IMR-90 (cell line): ENCODE results near the gene MMAB. TPM values are rescaled to one million over a fixed set of nuclear protein-coding genes. Genes with fewer than 3 reads are reported as not detected.

Experiments used
- ATAC-seq: fragments of 200-7000 bp; cut with Tn5 transposase; 2 replicates; pipeline ENCODE4 v1.9.1; 2020; ENCODE audit warnings: low read depth, mild to moderate bottlenecking, moderate library complexity
- BruUV-seq: library from RNA; stranded (reverse); fragments of 400-500 nt; replicated peaks from 2 replicates; lab custom pipeline; 2021; lab: Mats Ljungman, UMichigan
- CTCF ChIA-PET: fragments of 300-600 bp; formaldehyde crosslinking; extraction: SDS; loops from one replicate; lab custom pipeline; 2021; ENCODE audit warnings: antibody characterized with exemption; lab: Yijun Ruan, JAX
- POLR2A ChIA-PET: fragments of 300-600 bp; sonication (Branson Sonifier 250); formaldehyde crosslinking; loops from one replicate; lab custom pipeline; 2022; ENCODE audit warnings: antibody characterized with exemption; ENCODE audit not compliant: unreplicated experiment; lab: Charles Lee
- DNase-seq: peaks from one replicate; pipeline ENCODE4 v3.0.0; 2013
- H2AFZ ChIP-seq: replicated peaks from 2 replicates; pipeline ENCODE3; 2013; ENCODE audit warnings: low read length, mild to moderate bottlenecking; ENCODE audit not compliant: poor library complexity
- H2AK5ac ChIP-seq: 2 replicates; pipeline ENCODE4 v1.6.1; 2013; ENCODE audit warnings: low read depth, low read length, inconsistent platforms
- H2AK9ac ChIP-seq: replicated peaks from 2 replicates; pipeline ENCODE3; 2013; ENCODE audit warnings: mild to moderate bottlenecking, low read depth, low read length, moderate library complexity; ENCODE audit not compliant: poor library complexity
- H2BK120ac ChIP-seq: 2 replicates; pipeline ENCODE4 v1.6.1; 2013; ENCODE audit warnings: low read depth, low read length, inconsistent platforms
- H2BK15ac ChIP-seq: 3 replicates; pipeline ENCODE4 v1.6.1; 2013; ENCODE audit warnings: low read depth, low read length, inconsistent platforms
- H2BK20ac ChIP-seq: 2 replicates; pipeline ENCODE4 v1.6.1; 2013; ENCODE audit warnings: low read depth, mild to moderate bottlenecking, inconsistent platforms, low read length, moderate library complexity
- H2BK5ac ChIP-seq: 2 replicates; pipeline ENCODE4 v1.6.1; 2013; ENCODE audit warnings: mild to moderate bottlenecking, low read depth, low read length, inconsistent platforms; ENCODE audit not compliant: poor library complexity, severe bottlenecking
- H3K14ac ChIP-seq: replicated peaks from 2 replicates; pipeline ENCODE4 v1.6.1; 2013; ENCODE audit warnings: low read depth, low read length, inconsistent platforms
- H3K18ac ChIP-seq: 2 replicates; pipeline ENCODE4 v1.6.1; 2013; ENCODE audit warnings: low read depth, low read length, control low read depth
- H3K23ac ChIP-seq: 2 replicates; pipeline ENCODE4 v1.6.1; 2013; ENCODE audit warnings: low read depth, low read length, inconsistent platforms
- H3K27ac ChIP-seq: 2 replicates; pipeline ENCODE4 v1.5.1; 2013; ENCODE audit warnings: mild to moderate bottlenecking, control low read depth, low read length; ENCODE audit not compliant: insufficient read depth
- H3K27me3 ChIP-seq: 2 replicates; pipeline ENCODE4 v1.6.1; 2013; ENCODE audit warnings: low read length; ENCODE audit not compliant: control insufficient read depth, insufficient read depth
- H3K36me3 ChIP-seq: 2 replicates; pipeline ENCODE4 v1.6.1; 2013; ENCODE audit warnings: low read length, mixed read lengths; ENCODE audit not compliant: control insufficient read depth, insufficient read depth
- H3K4ac ChIP-seq: 2 replicates; pipeline ENCODE4 v1.6.1; 2013; ENCODE audit warnings: low read depth, low read length, inconsistent platforms
- H3K4me1 ChIP-seq: 2 replicates; pipeline ENCODE4 v1.6.1; 2013; ENCODE audit warnings: low read length, mixed read lengths; ENCODE audit not compliant: control insufficient read depth, insufficient read depth
- H3K4me2 ChIP-seq: 2 replicates; pipeline ENCODE4 v1.6.1; 2013; ENCODE audit warnings: low read depth, mild to moderate bottlenecking, control low read depth, low read length, moderate library complexity
- H3K4me3 ChIP-seq: 2 replicates; pipeline ENCODE4 v1.5.1; 2013; ENCODE audit warnings: low read depth, mild to moderate bottlenecking, control low read depth, low read length, moderate library complexity; ENCODE audit not compliant: insufficient read depth
- H3K56ac ChIP-seq: 2 replicates; pipeline ENCODE4 v1.6.1; 2013; ENCODE audit warnings: low read length, inconsistent platforms; ENCODE audit not compliant: insufficient read depth; ENCODE audit errors: extremely low read depth
- H3K79me1 ChIP-seq, 2 experiments: 2 replicates each; pipeline ENCODE4 v1.6.1; 2013; ENCODE audit warnings: low read length in 2 of 2, inconsistent platforms in 1 of 2, low read depth in 1 of 2
- H3K9ac ChIP-seq: 2 replicates; pipeline ENCODE4 v1.6.1; 2013; ENCODE audit warnings: low read depth, low read length, control low read depth
- H3K9me1 ChIP-seq: 2 replicates; pipeline ENCODE4 v1.6.1; 2013; ENCODE audit warnings: low read length, inconsistent platforms; ENCODE audit not compliant: insufficient read depth
- H3K9me3 ChIP-seq: 2 replicates; pipeline ENCODE4 v1.6.1; 2013; ENCODE audit warnings: low read length; ENCODE audit not compliant: control insufficient read depth, insufficient read depth
- H4K20me1 ChIP-seq: 2 replicates; pipeline ENCODE4 v1.6.1; 2013; ENCODE audit warnings: low read length, inconsistent platforms; ENCODE audit not compliant: insufficient read depth
- H4K5ac ChIP-seq: 2 replicates; pipeline ENCODE4 v1.6.1; 2013; ENCODE audit warnings: mild to moderate bottlenecking, low read depth, low read length, control low read depth
- H4K8ac ChIP-seq, 2 experiments: 2 replicates each; pipeline ENCODE4 v1.6.1; 2013; ENCODE audit warnings: low read depth in 2 of 2, low read length in 2 of 2, control low read depth in 1 of 2, inconsistent platforms in 1 of 2
- H4K91ac ChIP-seq: 2 replicates; pipeline ENCODE4 v1.6.1; 2013; ENCODE audit warnings: low read depth, low read length, inconsistent platforms; ENCODE audit not compliant: insufficient read depth
- CTCF ChIP-seq: conservative IDR thresholded peaks from 2 replicates; pipeline ENCODE4 v1.5.1; 2012; ENCODE audit warnings: mild to moderate bottlenecking, low read depth, low read length, improper control_type of control experiment
- ELK1 ChIP-seq: fragments of 150-350 bp; IDR thresholded peaks from 2 replicates; pipeline ENCODE4 v1.6.1; 2016; ENCODE audit warnings: low read depth, mild to moderate bottlenecking, low read length, moderate library complexity, borderline replicate concordance
- POLR2A ChIP-seq: IDR thresholded peaks from 2 replicates; pipeline ENCODE4 v1.6.1; 2012; ENCODE audit warnings: mild to moderate bottlenecking, low read depth, low read length
- RAD21 ChIP-seq: IDR thresholded peaks from 2 replicates; pipeline ENCODE4 v1.6.1; 2012; ENCODE audit warnings: low read length, improper control_type of control experiment
- SMC3 ChIP-seq: fragments of 150-350 bp; IDR thresholded peaks from 2 replicates; pipeline ENCODE4 v1.6.1; 2016; ENCODE audit warnings: low read depth, mild to moderate bottlenecking, antibody characterized with exemption, low read length, moderate library complexity
- WGBS, 2 experiments: methylation state at CpG; one replicate each; pipeline versions ENCODE4 v1.1.5 to v1.1.7; 2013; ENCODE audit warnings: missing lambda C conversion rate in 2 of 2; ENCODE audit not compliant: insufficient read length in 1 of 2; ENCODE audit errors: extremely low coverage in 2 of 2; 5-methylcytosine and 5-hydroxymethylcytosine counted together
- dilution Hi-C: fragments of 300-500 bp; cut with HindIII; formaldehyde crosslinking; loops from one replicate; pipeline ENCODE4 v1.14.3; 2018; ENCODE audit warnings: low sequenced_read_pairs; ENCODE audit not compliant: unreplicated experiment
- in situ Hi-C: fragments of 300-500 bp; cut with MboI; formaldehyde crosslinking; loops from 3 replicates; pipeline ENCODE4 v1.14.3; 2019; ENCODE audit warnings: low sequenced_read_pairs, inconsistent platforms, mixed read lengths
- intact Hi-C: fragments of 100-400 bp; cut with micrococcal nuclease; formaldehyde crosslinking; loops from 2 replicates; pipeline ENCODE4 v1.10.0; 2022
- polyA plus RNA-seq, 3 experiments: library from polyadenylated mRNA; depleted of rRNA; stranded (reverse); fragments of >200 nt; gene quantifications; 2 replicates each; pipeline ENCODE4 v1.2.3, GENCODE V29; 2012; ENCODE audit warnings: low replicate concordance in 1 of 3
- total RNA-seq: library from RNA; depleted of rRNA; stranded (reverse); fragments of >200 nt; gene quantifications from 2 replicates; pipeline ENCODE4 v1.2.3, GENCODE V29; 2012

Gene MMAB
- total and polyA plus RNA-seq, 2 of the 4 experiments (the other 2 are of a cell fraction), result 16.5 to 16.9 TPM

- H4K8ac ChIP-seq, result no peak overlapping the region
- H2AK9ac ChIP-seq, result no peak overlapping the region
- no peaks in the 10 kb centered on the region for H3K9me3 ChIP-seq
- no peak overlapping the region for H2AK5ac ChIP-seq
- intact Hi-C loops (loop anchor here (5.0 kb wide), 1 partner anchor 113 kb away; the partner anchor contains the start of gene FAM222A), in situ Hi-C loops (no loop called here), dilution Hi-C loops (no loop called here)
- no peak overlapping the region for H2BK5ac ChIP-seq
- TF ChIP-seq RAD21 (no peak), SMC3 (no peak), ELK1 (no peak), CTCF (no peak), POLR2A (no peak)
- no peak overlapping the region for H3K4me3 ChIP-seq
- no peaks in the 10 kb centered on the region for H4K20me1 ChIP-seq
- POLR2A ChIA-PET, result no interaction called here
- H3K4ac ChIP-seq, result no peak overlapping the region
- H3K56ac ChIP-seq, result no peak overlapping the region
- peaks cover 3% of the 10 kb centered on the region; the same call in 1 of the 2 replicates for H3K9me1 ChIP-seq
- CTCF ChIA-PET, result interaction anchor here (1.7 to 3.3 kb wide), 2 partner anchors 176 to 177 kb away, joined by 5 to 36 read pairs; no protein-coding TSS in a partner anchor
- no peaks in the 10 kb centered on the region for H3K79me1 ChIP-seq
- H2BK120ac ChIP-seq, result no peak overlapping the region
- H3K27ac ChIP-seq, result no peak overlapping the region
- no TSS peak for BruUV-seq
- H3K36me3 ChIP-seq, result no peaks in the 10 kb centered on the region
- H4K5ac ChIP-seq, result no peak overlapping the region
- H3K27me3 ChIP-seq, result peaks cover 8% of the 10 kb centered on the region
- ATAC-seq (no peak), DNase-seq (no peak)
- no peak overlapping the region for H2BK15ac ChIP-seq
- H3K4me1 ChIP-seq, result peaks cover 2% of the 10 kb centered on the region; the same call in 1 of the 2 replicates
- H2BK20ac ChIP-seq, result no peak overlapping the region
- H4K91ac ChIP-seq, result no peak overlapping the region
- 57% methylated on average over 2 of the region's 7 CpGs; no CpG with 5 or more reads in 1 of the 2 experiments for WGBS, 2 experiments
- H2AFZ ChIP-seq, result no peak overlapping the region
- no peak overlapping the region for H3K14ac ChIP-seq
- no peak overlapping the region for H3K9ac ChIP-seq
- H3K18ac ChIP-seq, result no peak overlapping the region
- H3K23ac ChIP-seq, result no peak overlapping the region
- no peak overlapping the region for H3K4me2 ChIP-seq
Measured at GRCh38 chr12:109599087-109599486, 25.8 kb upstream of the MMAB start.
